OCI-LY1 (cell line): ENCODE results near the gene PNMT.

Experiments used
- H2AFZ ChIP-seq: fragments of 200-600 bp; sonication (generic), shearing (Covaris generic); 2 replicates; pipeline ENCODE4 v1.6.0; 2014; ENCODE audit warnings: antibody characterized with exemption, mild to moderate bottlenecking, low read length
- H3F3A ChIP-seq: fragments of 200-600 bp; sonication (generic), shearing (Covaris generic); 2 replicates; pipeline ENCODE4 v1.6.0; 2014; ENCODE audit warnings: mild to moderate bottlenecking, antibody characterized with exemption, low read length, moderate library complexity; ENCODE audit not compliant: insufficient read depth
- H3K27ac ChIP-seq: fragments of 200-600 bp; sonication (generic); 2 replicates; pipeline ENCODE4 v1.5.1; 2014; ENCODE audit warnings: low read length, mixed run types, mild to moderate bottlenecking, low read depth; ENCODE audit not compliant: poor library complexity, severe bottlenecking
- H3K27me3 ChIP-seq: fragments of 200-600 bp; sonication (generic); 2 replicates; pipeline ENCODE4 v1.6.0; 2014; ENCODE audit warnings: antibody characterized with exemption, mild to moderate bottlenecking, low read length, moderate library complexity; ENCODE audit not compliant: insufficient read depth
- H3K36me3 ChIP-seq: fragments of 200-600 bp; sonication (generic); 2 replicates; pipeline ENCODE4 v1.6.1; 2014; ENCODE audit warnings: mild to moderate bottlenecking, antibody characterized with exemption, low read length, moderate library complexity, mixed read lengths; ENCODE audit not compliant: insufficient read depth
- H3K4me1 ChIP-seq: fragments of 200-600 bp; sonication (generic); 2 replicates; pipeline ENCODE4 v1.5.1; 2014; ENCODE audit warnings: mild to moderate bottlenecking, low read length, moderate library complexity; ENCODE audit not compliant: insufficient read depth, severe bottlenecking
- H3K4me2 ChIP-seq: fragments of 200-600 bp; sonication (generic), shearing (Covaris generic); 2 replicates; pipeline ENCODE4 v1.6.1; 2014; ENCODE audit warnings: low read length
- H3K4me3 ChIP-seq: fragments of 200-600 bp; sonication (generic); 2 replicates; pipeline ENCODE4 v1.5.1; 2014; ENCODE audit warnings: low read length, low read depth, mild to moderate bottlenecking, mixed read lengths; ENCODE audit not compliant: poor library complexity, severe bottlenecking
- H3K79me2 ChIP-seq: fragments of 200-600 bp; shearing (Covaris generic); 2 replicates; pipeline ENCODE4 v1.6.1; 2016; ENCODE audit warnings: mixed run types, low read length, mixed read lengths; ENCODE audit not compliant: insufficient read depth
- H3K9ac ChIP-seq: fragments of 200-600 bp; sonication (generic), shearing (Covaris generic); 2 replicates; pipeline ENCODE4 v1.6.1; 2014; ENCODE audit warnings: mild to moderate bottlenecking, low read length, mixed read lengths
- H3K9me2 ChIP-seq: fragments of 200-600 bp; sonication (generic), shearing (Covaris generic); 2 replicates; pipeline ENCODE4 v1.6.1; 2014; ENCODE audit warnings: low read depth, mild to moderate bottlenecking, low read length, mixed read lengths
- H3K9me3 ChIP-seq: fragments of 200-600 bp; shearing (Covaris generic); 2 replicates; pipeline ENCODE4 v1.6.1; 2014; ENCODE audit warnings: low read length, mixed read lengths
- H4K20me1 ChIP-seq: fragments of 200-600 bp; sonication (generic), shearing (Covaris generic); 2 replicates; pipeline ENCODE4 v1.6.0; 2016; ENCODE audit warnings: mild to moderate bottlenecking, low read length; ENCODE audit not compliant: insufficient read depth
- EZH2 ChIP-seq: fragments of 200-600 bp; sonication (generic), shearing (Covaris generic); IDR thresholded peaks from 2 replicates; pipeline ENCODE4 v1.8.0; 2017; ENCODE audit warnings: borderline replicate concordance, mixed run types, mild to moderate bottlenecking, antibody characterized with exemption, low read length, moderate library complexity, mixed read lengths
- TF ChIP-seq, protein P1 (sequence below): fragments of 200-600 bp; sonication (generic), shearing (Covaris generic); IDR thresholded peaks from 2 replicates; pipeline ENCODE4 v1.5.1; 2017; ENCODE audit warnings: mild to moderate bottlenecking, antibody characterized with exemption, low read length, moderate library complexity, mixed read lengths

Gene PNMT

DNA sequence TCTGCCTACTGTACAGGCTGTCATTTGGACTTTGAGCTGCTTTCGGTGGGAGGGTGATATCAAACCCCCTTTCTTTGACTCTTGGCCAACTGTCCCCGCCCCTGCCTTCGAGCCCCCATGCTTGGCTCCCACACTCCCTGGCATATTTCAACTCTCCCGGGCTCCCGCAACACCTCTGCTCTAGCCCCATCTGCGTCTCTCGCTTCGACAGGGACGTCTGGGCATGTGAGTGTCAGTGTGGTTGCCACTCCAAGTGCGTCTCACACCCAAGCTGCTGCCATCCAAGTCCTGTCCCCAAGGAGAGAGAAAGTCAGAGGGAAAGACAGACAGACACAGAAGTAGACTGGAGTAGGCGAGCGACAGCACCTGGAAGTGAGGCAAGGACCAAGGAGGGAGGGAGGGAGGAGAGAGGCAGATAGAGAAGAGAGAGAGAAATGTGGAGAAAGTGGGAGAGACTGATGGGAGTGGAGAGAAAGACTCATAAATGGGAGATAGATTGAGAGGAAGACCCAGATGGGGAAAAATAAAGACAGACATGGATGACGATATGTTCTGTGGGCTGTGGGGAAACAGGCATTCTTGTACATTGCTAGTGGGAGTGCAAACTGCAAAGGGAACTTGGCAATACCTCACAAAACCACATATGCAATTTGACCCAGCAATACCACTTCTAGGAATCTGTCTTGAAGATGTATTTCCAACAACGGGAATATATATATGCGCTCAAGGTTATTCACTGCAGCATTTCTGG, 19.5 kb upstream of the PNMT start:
- H3K9me2 ChIP-seq, result no peaks in the 10 kb centered on the region
- H3K4me2 ChIP-seq, result no peak overlapping the region
- H3K27ac ChIP-seq, result no peak overlapping the region
- no peaks in the 10 kb centered on the region for H3K36me3 ChIP-seq
- H3K9me3 ChIP-seq, result no peaks in the 10 kb centered on the region
- H3K27me3 ChIP-seq, result no peaks in the 10 kb centered on the region
- peaks cover 13% of the 10 kb centered on the region for H3K4me1 ChIP-seq
- no peaks in the 10 kb centered on the region for H4K20me1 ChIP-seq
- no peak for TF ChIP-seq EZH2
- TF ChIP-seq, protein P1, sequence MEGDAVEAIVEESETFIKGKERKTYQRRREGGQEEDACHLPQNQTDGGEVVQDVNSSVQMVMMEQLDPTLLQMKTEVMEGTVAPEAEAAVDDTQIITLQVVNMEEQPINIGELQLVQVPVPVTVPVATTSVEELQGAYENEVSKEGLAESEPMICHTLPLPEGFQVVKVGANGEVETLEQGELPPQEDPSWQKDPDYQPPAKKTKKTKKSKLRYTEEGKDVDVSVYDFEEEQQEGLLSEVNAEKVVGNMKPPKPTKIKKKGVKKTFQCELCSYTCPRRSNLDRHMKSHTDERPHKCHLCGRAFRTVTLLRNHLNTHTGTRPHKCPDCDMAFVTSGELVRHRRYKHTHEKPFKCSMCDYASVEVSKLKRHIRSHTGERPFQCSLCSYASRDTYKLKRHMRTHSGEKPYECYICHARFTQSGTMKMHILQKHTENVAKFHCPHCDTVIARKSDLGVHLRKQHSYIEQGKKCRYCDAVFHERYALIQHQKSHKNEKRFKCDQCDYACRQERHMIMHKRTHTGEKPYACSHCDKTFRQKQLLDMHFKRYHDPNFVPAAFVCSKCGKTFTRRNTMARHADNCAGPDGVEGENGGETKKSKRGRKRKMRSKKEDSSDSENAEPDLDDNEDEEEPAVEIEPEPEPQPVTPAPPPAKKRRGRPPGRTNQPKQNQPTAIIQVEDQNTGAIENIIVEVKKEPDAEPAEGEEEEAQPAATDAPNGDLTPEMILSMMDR, result no peak
- no peak overlapping the region for H3K4me3 ChIP-seq
- H2AFZ ChIP-seq, result no peak overlapping the region
- H3K79me2 ChIP-seq, result no peaks in the 10 kb centered on the region
- H3F3A ChIP-seq, result no peaks in the 10 kb centered on the region
- H3K9ac ChIP-seq, result no peak overlapping the region

DNA sequence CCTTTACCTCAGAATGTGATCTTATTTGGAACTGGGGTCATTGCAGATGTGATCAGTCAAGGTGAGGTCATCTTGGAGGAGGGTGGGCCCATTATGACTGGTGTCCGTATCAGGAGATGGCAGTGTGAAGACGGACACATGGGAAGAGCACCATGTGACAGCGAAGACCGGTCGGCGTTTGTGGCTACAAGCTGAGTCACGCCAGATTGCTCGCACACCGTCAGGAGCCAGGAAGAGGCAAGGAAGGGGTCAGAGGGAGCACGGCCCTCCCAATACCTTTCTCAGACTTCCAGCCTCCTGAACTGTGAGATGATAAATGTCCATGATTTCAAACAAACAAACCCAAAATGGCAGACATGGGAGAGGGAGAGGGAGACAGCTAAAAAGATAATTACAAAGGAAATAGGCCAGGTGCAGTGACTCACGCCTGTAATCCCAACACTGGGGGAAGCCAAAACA, 18.1 kb upstream of the PNMT start:
- no peak overlapping the region for H3K27ac ChIP-seq
- no peaks in the 10 kb centered on the region for H3K9me3 ChIP-seq
- no peak overlapping the region for H3K4me3 ChIP-seq
- H3F3A ChIP-seq, result no peaks in the 10 kb centered on the region
- no peak overlapping the region for H3K4me2 ChIP-seq
- H3K9me2 ChIP-seq, result no peaks in the 10 kb centered on the region
- no peaks in the 10 kb centered on the region for H3K79me2 ChIP-seq
- TF ChIP-seq, protein P1, result no peak
- TF ChIP-seq EZH2, result no peak
- peaks cover 13% of the 10 kb centered on the region for H3K4me1 ChIP-seq
- no peak overlapping the region for H2AFZ ChIP-seq
- H3K36me3 ChIP-seq, result peaks cover 5% of the 10 kb centered on the region; the same call in 1 of the 2 replicates
- H4K20me1 ChIP-seq, result no peaks in the 10 kb centered on the region
- no peak overlapping the region for H3K9ac ChIP-seq
- no peaks in the 10 kb centered on the region for H3K27me3 ChIP-seq

DNA sequence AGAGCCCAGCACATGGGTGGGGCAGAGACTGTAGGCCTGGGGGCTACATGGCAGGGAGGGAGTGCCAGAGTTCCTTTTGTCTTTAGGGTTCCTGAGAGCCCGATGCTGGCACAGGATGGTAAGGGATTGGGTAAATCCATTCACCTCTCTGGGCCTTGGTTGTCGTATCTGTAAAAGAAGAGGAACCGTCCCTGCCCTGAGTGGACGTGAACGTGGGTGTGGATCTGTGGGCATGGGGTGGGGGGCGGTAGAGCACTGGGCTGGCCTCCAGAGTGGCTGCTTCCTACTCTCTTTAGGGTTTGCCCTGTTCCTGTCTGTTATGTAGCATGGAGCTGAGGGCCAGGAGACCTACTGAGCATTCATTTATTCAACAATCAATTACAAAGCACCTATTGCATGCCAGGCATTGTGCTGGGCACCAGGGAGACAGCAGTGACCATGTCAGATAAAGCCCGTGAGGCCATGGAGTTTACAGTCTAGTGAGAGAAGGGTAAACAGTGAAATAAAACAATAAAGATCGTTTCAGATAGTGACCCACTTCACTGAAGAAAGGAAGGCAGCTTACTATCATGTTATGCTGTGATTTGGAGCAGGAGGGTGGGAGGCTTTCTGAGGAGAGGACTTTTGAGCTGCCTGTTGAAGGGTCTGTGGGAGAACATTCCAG, 16.2 kb upstream of the PNMT start:
- Histone ChIP-seq H3K4me1 (peaks cover 13% of the 10 kb centered on the region), H3F3A (no peaks in the 10 kb centered on the region), H4K20me1 (no peaks in the 10 kb centered on the region), H3K9me3 (no peaks in the 10 kb centered on the region), H3K4me3 (no peak overlapping the region), H3K79me2 (no peaks in the 10 kb centered on the region), H3K9me2 (no peaks in the 10 kb centered on the region), H3K27me3 (no peaks in the 10 kb centered on the region), H3K4me2 (no peak overlapping the region), H3K36me3 (peaks cover 5% of the 10 kb centered on the region; the same call in 1 of the 2 replicates), H3K27ac (peak overlapping the region; percentile 5), H2AFZ (no peak overlapping the region), H3K9ac (no peak overlapping the region)
- TF ChIP-seq, protein P1, result no peak
- no peak for TF ChIP-seq EZH2
